Neuron (in vitro differentiated cells): ENCODE results near the gene RBM8A.

Source experiments
- H2AFZ ChIP-seq: one replicate; pipeline ENCODE4 v1.6.1; 2013; ENCODE audit warnings: low read depth, mild to moderate bottlenecking, inconsistent platforms, low read length, moderate library complexity
- H3K27me3 ChIP-seq: one replicate; pipeline ENCODE4 v1.6.1; 2013; ENCODE audit warnings: low read length; ENCODE audit not compliant: insufficient read depth
- H3K36me3 ChIP-seq: one replicate; pipeline ENCODE4 v1.6.1; 2013; ENCODE audit warnings: low read length; ENCODE audit not compliant: insufficient read depth
- H3K4me1 ChIP-seq: one replicate; pipeline ENCODE4 v1.6.1; 2013; ENCODE audit warnings: low read length; ENCODE audit not compliant: insufficient read depth
- H3K4me3 ChIP-seq: 2 replicates; pipeline ENCODE4 v1.5.1; 2013; ENCODE audit warnings: mild to moderate bottlenecking, low read length, moderate library complexity
- H3K9me3 ChIP-seq: one replicate; pipeline ENCODE4 v1.6.1; 2013; ENCODE audit warnings: low read length

Gene RBM8A

GRCh38 chr1:145961109-145961424, 33.8 kb upstream of the RBM8A start:
- Histone ChIP-seq H2AFZ (peak overlapping the region; percentile 30), H3K27me3 (no peaks in the 10 kb centered on the region), H3K9me3 (no peaks in the 10 kb centered on the region)

GRCh38 chr1:145960468-145961108, 33.3 kb upstream of the RBM8A start:
- H3K36me3 ChIP-seq: no peaks in the 10 kb centered on the region
- H2AFZ ChIP-seq: peak overlapping the region; percentile 30
- H3K4me1 ChIP-seq: peaks cover 63% of the 10 kb centered on the region
- no peaks in the 10 kb centered on the region for H3K27me3 ChIP-seq
- H3K9me3 ChIP-seq: no peaks in the 10 kb centered on the region
- H3K4me3 ChIP-seq: peak overlapping the region; percentile 57

More at GRCh38 chr1:145961109-145961424, 33.8 kb upstream of the RBM8A start:
- Histone ChIP-seq H3K4me1 (peaks cover 59% of the 10 kb centered on the region), H3K4me3 (peak overlapping the region; percentile 57), H3K36me3 (no peaks in the 10 kb centered on the region)

- H2AFZ ChIP-seq: no peak overlapping the region
- no peaks in the 10 kb centered on the region for H3K9me3 ChIP-seq
- H3K4me1 ChIP-seq: peaks cover 68% of the 10 kb centered on the region
- H3K36me3 ChIP-seq: no peaks in the 10 kb centered on the region
- H3K4me3 ChIP-seq: peak overlapping the region; percentile 57
- no peaks in the 10 kb centered on the region for H3K27me3 ChIP-seq
These were observed 32.7 kb upstream of the RBM8A start for GRCh38 chr1:145959957-145960467.

GRCh38 chr1:145959333-145959732, 32.0 kb upstream of the RBM8A start:
- Histone ChIP-seq H2AFZ (no peak overlapping the region), H3K4me1 (peaks cover 73% of the 10 kb centered on the region), H3K36me3 (no peaks in the 10 kb centered on the region), H3K27me3 (no peaks in the 10 kb centered on the region), H3K9me3 (no peaks in the 10 kb centered on the region), H3K4me3 (no peak overlapping the region)

GRCh38 chr1:145958734-145959133, 31.4 kb upstream of the RBM8A start:
- no peaks in the 10 kb centered on the region for H3K9me3 ChIP-seq
- H3K36me3 ChIP-seq: no peaks in the 10 kb centered on the region
- H3K27me3 ChIP-seq: no peaks in the 10 kb centered on the region
- H2AFZ ChIP-seq: no peak overlapping the region
- H3K4me3 ChIP-seq: peak overlapping the region; percentile 70
- H3K4me1 ChIP-seq: peaks cover 69% of the 10 kb centered on the region

- Histone ChIP-seq H3K4me3 (peak within 1 kb of the TSS; percentile 70), H3K9me3 (no peaks in the 10 kb centered on the region), H3K4me1 (peaks cover 58% of the 10 kb centered on the region), H2AFZ (peak within 1 kb of the TSS; percentile 64), H3K27me3 (no peaks in the 10 kb centered on the region), H3K36me3 (no peaks in the 10 kb centered on the region)
These were observed 30.4 kb upstream of the RBM8A start, which contains the start of gene LIX1L for GRCh38 chr1:145957443-145958319. Gene LIX1L, minus strand, starts transcription at chr1:145958017. Its CDS starts 90 bp downstream, at chr1:145957927.

GRCh38 chr1:145956781-145957442, 29.6 kb upstream of the RBM8A start:
- H3K4me1 ChIP-seq: peaks cover 59% of the 10 kb centered on the region
- peak overlapping the region; percentile 70 for H3K4me3 ChIP-seq
- no peaks in the 10 kb centered on the region for H3K36me3 ChIP-seq
- H2AFZ ChIP-seq: no peak overlapping the region
- no peaks in the 10 kb centered on the region for H3K9me3 ChIP-seq
- no peaks in the 10 kb centered on the region for H3K27me3 ChIP-seq

- no peak overlapping the region for H2AFZ ChIP-seq
- peaks cover 60% of the 10 kb centered on the region for H3K4me1 ChIP-seq
- H3K36me3 ChIP-seq: no peaks in the 10 kb centered on the region
- no peaks in the 10 kb centered on the region for H3K9me3 ChIP-seq
- H3K4me3 ChIP-seq: peak overlapping the region; percentile 70
- no peaks in the 10 kb centered on the region for H3K27me3 ChIP-seq
These were observed 29.1 kb upstream of the RBM8A start for GRCh38 chr1:145956361-145956760.

GRCh38 chr1:145955436-145955835, 28.2 kb upstream of the RBM8A start:
- H2AFZ ChIP-seq: no peak overlapping the region
- H3K27me3 ChIP-seq: no peaks in the 10 kb centered on the region
- H3K4me1 ChIP-seq: peaks cover 63% of the 10 kb centered on the region
- peak overlapping the region; percentile 70 for H3K4me3 ChIP-seq
- no peaks in the 10 kb centered on the region for H3K9me3 ChIP-seq
- H3K36me3 ChIP-seq: no peaks in the 10 kb centered on the region

GRCh38 chr1:145953861-145954260, 26.6 kb upstream of the RBM8A start:
- Histone ChIP-seq H3K4me1 (peaks cover 53% of the 10 kb centered on the region), H3K4me3 (no peak overlapping the region), H3K27me3 (no peaks in the 10 kb centered on the region), H3K9me3 (no peaks in the 10 kb centered on the region), H3K36me3 (peaks cover 5% of the 10 kb centered on the region), H2AFZ (no peak overlapping the region)

GRCh38 chr1:145952903-145953302, 25.6 kb upstream of the RBM8A start:
- Histone ChIP-seq H3K36me3 (peaks cover 9% of the 10 kb centered on the region), H3K4me1 (peaks cover 47% of the 10 kb centered on the region), H3K27me3 (no peaks in the 10 kb centered on the region), H3K9me3 (no peaks in the 10 kb centered on the region), H2AFZ (no peak overlapping the region), H3K4me3 (no peak overlapping the region)

- Histone ChIP-seq H2AFZ (no peak overlapping the region), H3K9me3 (no peaks in the 10 kb centered on the region), H3K36me3 (peaks cover 21% of the 10 kb centered on the region), H3K4me3 (no peak overlapping the region), H3K4me1 (peaks cover 41% of the 10 kb centered on the region), H3K27me3 (no peaks in the 10 kb centered on the region)
These were observed 24.2 kb upstream of the RBM8A start for GRCh38 chr1:145951526-145951925.

- peaks cover 31% of the 10 kb centered on the region for H3K36me3 ChIP-seq
These were observed 21.9 kb upstream of the RBM8A start for GRCh38 chr1:145949219-145949618.

More at GRCh38 chr1:145949219-145949618, 21.9 kb upstream of the RBM8A start:
- Histone ChIP-seq H3K9me3 (no peaks in the 10 kb centered on the region), H2AFZ (no peak overlapping the region), H3K27me3 (no peaks in the 10 kb centered on the region), H3K4me3 (no peak overlapping the region), H3K4me1 (peaks cover 19% of the 10 kb centered on the region)
